Measurements from ENCODE around the gene CAAP1. TPM values are rescaled to one million over a fixed set of nuclear protein-coding genes. Genes with fewer than 3 reads are reported as not detected.
"Not testable (repeated sequence)": the region's sequence is repeated elsewhere in the genome, so short reads cannot be mapped to it uniquely, and the experiment has no call there.

CAAP1 gene
- total and polyA plus RNA-seq, 3 experiments from 2014 or later = 19.4 to 21.0 (median 20.8) TPM

GRCh38 chr9:26880262-26880661, 12.3 kb downstream of the CAAP1 start:
- H3K4me3 Mint-ChIP-seq = no peak overlapping the region
- peaks cover 48 to 77% (median 61%) of the 10 kb centered on the region in 3 donors for H3K36me3 Mint-ChIP-seq
- peaks cover 20% of the 10 kb centered on the region for H3K36me3 ChIP-seq (ENCODE audit: insufficient read depth, low read length)
- no peaks in the 10 kb centered on the region for H3K9me3 ChIP-seq (ENCODE audit: low read length)
- H3K27me3 Mint-ChIP-seq = no peaks in the 10 kb centered on the region
- H3K4me1 ChIP-seq (ENCODE audit: insufficient read depth, low read length) = no peaks in the 10 kb centered on the region
- H3K4me3 ChIP-seq (ENCODE audit: low read length) = no peak overlapping the region
- CTCF ChIA-PET = no interaction called here
- DNase-seq = no peak
- no peak overlapping the region for H3K27ac ChIP-seq (ENCODE audit: low read depth, low read length)
- no peaks in the 10 kb centered on the region for H3K27me3 ChIP-seq (ENCODE audit: insufficient read depth, low read length, poor library complexity, severe bottlenecking)
- H3K9me3 Mint-ChIP-seq = peaks cover 0 to 16% (median 5%) of the 10 kb centered on the region in 5 donors
- no peak overlapping the region for H3K27ac Mint-ChIP-seq
- H3K4me1 Mint-ChIP-seq = no peaks in the 10 kb centered on the region
- POLR2A ChIA-PET = no interaction called here

- Mint-ChIP-seq H3K36me3 (peaks cover 30 to 47% (median 32%) of the 10 kb centered on the region in 3 donors), H3K27ac (peak overlapping the region in 1 of 8 donors; percentile 54), H3K9me3 (peaks cover 0 to 12% (median 5%) of the 10 kb centered on the region in 5 donors)
- H3K4me3 Mint-ChIP-seq; H3K27ac ChIP-seq (ENCODE audit: low read depth, low read length); H3K4me1 ChIP-seq (ENCODE audit: insufficient read depth, low read length); H3K9me3 ChIP-seq (ENCODE audit: low read length); H3K4me1 Mint-ChIP-seq; DNase-seq; H3K27me3 ChIP-seq (ENCODE audit: insufficient read depth, low read length, poor library complexity, severe bottlenecking); H3K36me3 ChIP-seq (ENCODE audit: insufficient read depth, low read length); H3K4me3 ChIP-seq (ENCODE audit: low read length); H3K27me3 Mint-ChIP-seq: not testable (repeated sequence)
- ChIA-PET POLR2A (interaction anchor here (1.1 kb wide), 1 partner anchor 17 kb away, joined by 5 read pairs; the partner anchor contains the start of gene CAAP1), CTCF (interaction anchor here (1.0 to 1.1 kb wide), 2 partner anchors 15 to 17 kb away, joined by 3 read pairs; partner anchors contain the start of gene CAAP1)
Measured at GRCh38 chr9:26875155-26875554, 17.4 kb downstream of the CAAP1 start.

- Mint-ChIP-seq H3K36me3 (peaks cover 4 to 38% (median 14%) of the 10 kb centered on the region in 3 donors), H3K9me3 (no peaks in the 10 kb centered on the region), H3K27me3 (no peaks in the 10 kb centered on the region), H3K4me1 (peaks cover 0 to 4% (median 0%) of the 10 kb centered on the region in 3 donors), H3K4me3 (no peak overlapping the region), H3K27ac (no peak overlapping the region)
- CTCF ChIA-PET = interaction anchor here (1.4 kb wide), 1 partner anchor 13 kb away, joined by 3 read pairs; no protein-coding TSS in a partner anchor
- Histone ChIP-seq H3K27me3 (ENCODE audit: insufficient read depth, low read length, poor library complexity, severe bottlenecking) (no peaks in the 10 kb centered on the region), H3K4me3 (ENCODE audit: low read length) (no peak overlapping the region), H3K4me1 (ENCODE audit: insufficient read depth, low read length) (no peaks in the 10 kb centered on the region), H3K27ac (ENCODE audit: low read depth, low read length) (no peak overlapping the region), H3K36me3 (ENCODE audit: insufficient read depth, low read length) (peaks cover 5% of the 10 kb centered on the region), H3K9me3 (ENCODE audit: low read length) (no peaks in the 10 kb centered on the region)
- no peak for DNase-seq
- POLR2A ChIA-PET = no interaction called here
Measured at GRCh38 chr9:26870292-26870691, 22.3 kb downstream of the CAAP1 start.

GRCh38 chr9:26863074-26863473, 29.5 kb downstream of the CAAP1 start:
- Histone ChIP-seq H3K9me3 (ENCODE audit: low read length) (no peaks in the 10 kb centered on the region), H3K36me3 (ENCODE audit: insufficient read depth, low read length) (peaks cover 6% of the 10 kb centered on the region), H3K4me3 (ENCODE audit: low read length) (no peak overlapping the region), H3K27ac (ENCODE audit: low read depth, low read length) (no peak overlapping the region), H3K4me1 (ENCODE audit: insufficient read depth, low read length) (no peaks in the 10 kb centered on the region), H3K27me3 (ENCODE audit: insufficient read depth, low read length, poor library complexity, severe bottlenecking) (no peaks in the 10 kb centered on the region)
- Mint-ChIP-seq H3K9me3 (no peaks in the 10 kb centered on the region), H3K4me3 (no peak overlapping the region), H3K36me3 (peaks cover 4 to 35% (median 11%) of the 10 kb centered on the region in 3 donors), H3K4me1 (peaks cover 0 to 6% (median 6%) of the 10 kb centered on the region in 3 donors), H3K27me3 (no peaks in the 10 kb centered on the region), H3K27ac (no peak overlapping the region)
- ChIA-PET POLR2A (no interaction called here), CTCF (no interaction called here)
- no peak for DNase-seq

GRCh38 chr9:26856413-26857032, 36.1 kb downstream of the CAAP1 start:
- peaks cover 15% of the 10 kb centered on the region for H3K36me3 ChIP-seq (ENCODE audit: insufficient read depth, low read length)
- Mint-ChIP-seq H3K36me3 (peaks cover 14 to 55% (median 14%) of the 10 kb centered on the region in 3 donors), H3K27ac (no peak overlapping the region), H3K27me3 (no peaks in the 10 kb centered on the region), H3K9me3 (peaks cover 0 to 2% (median 0%) of the 10 kb centered on the region in 5 donors), H3K4me3 (no peak overlapping the region), H3K4me1 (peaks cover 2 to 4% (median 3%) of the 10 kb centered on the region in 3 donors)
- H3K4me1 ChIP-seq (ENCODE audit: insufficient read depth, low read length) = no peaks in the 10 kb centered on the region
- H3K9me3 ChIP-seq (ENCODE audit: low read length) = no peaks in the 10 kb centered on the region
- ChIA-PET POLR2A (no interaction called here), CTCF (no interaction called here)
- DNase-seq = no peak
- H3K27ac ChIP-seq (ENCODE audit: low read depth, low read length) = no peak overlapping the region
- H3K27me3 ChIP-seq (ENCODE audit: insufficient read depth, low read length, poor library complexity, severe bottlenecking) = no peaks in the 10 kb centered on the region
- H3K4me3 ChIP-seq (ENCODE audit: low read length) = no peak overlapping the region

GRCh38 chr9:26850995-26851394, 41.6 kb downstream of the CAAP1 start:
- no peak overlapping the region for H3K27ac ChIP-seq (ENCODE audit: low read depth, low read length)
- Mint-ChIP-seq H3K27ac (peak overlapping the region in 1 of 8 donors; percentile 49), H3K9me3 (no peaks in the 10 kb centered on the region), H3K4me1 (peaks cover 2 to 7% (median 2%) of the 10 kb centered on the region in 3 donors), H3K27me3 (no peaks in the 10 kb centered on the region), H3K4me3 (no peak overlapping the region), H3K36me3 (peaks cover 4 to 48% (median 13%) of the 10 kb centered on the region in 3 donors)
- peaks cover 11% of the 10 kb centered on the region for H3K36me3 ChIP-seq (ENCODE audit: insufficient read depth, low read length)
- ChIA-PET CTCF (no interaction called here), POLR2A (no interaction called here)
- no peaks in the 10 kb centered on the region for H3K9me3 ChIP-seq (ENCODE audit: low read length)
- no peaks in the 10 kb centered on the region for H3K27me3 ChIP-seq (ENCODE audit: insufficient read depth, low read length, poor library complexity, severe bottlenecking)
- no peak for DNase-seq
- H3K4me1 ChIP-seq (ENCODE audit: insufficient read depth, low read length) = no peaks in the 10 kb centered on the region
- H3K4me3 ChIP-seq (ENCODE audit: low read length) = no peak overlapping the region

GRCh38 chr9:26833792-26834191, 58.8 kb downstream of the CAAP1 start:
- DNase-seq = no peak
- Histone ChIP-seq H3K4me1 (ENCODE audit: insufficient read depth, low read length) (no peaks in the 10 kb centered on the region), H3K4me3 (ENCODE audit: low read length) (no peak overlapping the region), H3K9me3 (ENCODE audit: low read length) (no peaks in the 10 kb centered on the region), H3K36me3 (ENCODE audit: insufficient read depth, low read length) (no peaks in the 10 kb centered on the region), H3K27ac (ENCODE audit: low read depth, low read length) (no peak overlapping the region), H3K27me3 (ENCODE audit: insufficient read depth, low read length, poor library complexity, severe bottlenecking) (no peaks in the 10 kb centered on the region)
- H3K9me3 Mint-ChIP-seq = peaks cover 0 to 7% (median 3%) of the 10 kb centered on the region in 5 donors
- ChIA-PET CTCF (no interaction called here), POLR2A (no interaction called here)
- peaks cover 5 to 12% (median 9%) of the 10 kb centered on the region in 3 donors for H3K36me3 Mint-ChIP-seq
- H3K4me3 Mint-ChIP-seq = no peak overlapping the region
- no peaks in the 10 kb centered on the region for H3K4me1 Mint-ChIP-seq
- H3K27me3 Mint-ChIP-seq = no peaks in the 10 kb centered on the region
- no peak overlapping the region for H3K27ac Mint-ChIP-seq

GRCh38 chr9:26828391-26828955, 64.1 kb downstream of the CAAP1 start:
- CTCF ChIA-PET; H3K9me3 Mint-ChIP-seq; H3K4me1 Mint-ChIP-seq; H3K27me3 Mint-ChIP-seq; H3K4me1 ChIP-seq (ENCODE audit: insufficient read depth, low read length); POLR2A ChIA-PET; H3K36me3 Mint-ChIP-seq; H3K27ac ChIP-seq (ENCODE audit: low read depth, low read length); H3K27me3 ChIP-seq (ENCODE audit: insufficient read depth, low read length, poor library complexity, severe bottlenecking); H3K4me3 ChIP-seq (ENCODE audit: low read length); H3K27ac Mint-ChIP-seq; H3K9me3 ChIP-seq (ENCODE audit: low read length); H3K36me3 ChIP-seq (ENCODE audit: insufficient read depth, low read length); H3K4me3 Mint-ChIP-seq; DNase-seq: not testable (repeated sequence)

Data from CD8-positive, alpha-beta memory T cell (primary cell).